T-helper 1 cell (primary cell): ENCODE data around the gene GRIK4.

Experiments
- DNase-seq, 5 donors: peaks; one replicate each; pipeline ENCODE4 v3.0.0-alpha.2; 2012 to 2020

The GRIK4 gene

DNA sequence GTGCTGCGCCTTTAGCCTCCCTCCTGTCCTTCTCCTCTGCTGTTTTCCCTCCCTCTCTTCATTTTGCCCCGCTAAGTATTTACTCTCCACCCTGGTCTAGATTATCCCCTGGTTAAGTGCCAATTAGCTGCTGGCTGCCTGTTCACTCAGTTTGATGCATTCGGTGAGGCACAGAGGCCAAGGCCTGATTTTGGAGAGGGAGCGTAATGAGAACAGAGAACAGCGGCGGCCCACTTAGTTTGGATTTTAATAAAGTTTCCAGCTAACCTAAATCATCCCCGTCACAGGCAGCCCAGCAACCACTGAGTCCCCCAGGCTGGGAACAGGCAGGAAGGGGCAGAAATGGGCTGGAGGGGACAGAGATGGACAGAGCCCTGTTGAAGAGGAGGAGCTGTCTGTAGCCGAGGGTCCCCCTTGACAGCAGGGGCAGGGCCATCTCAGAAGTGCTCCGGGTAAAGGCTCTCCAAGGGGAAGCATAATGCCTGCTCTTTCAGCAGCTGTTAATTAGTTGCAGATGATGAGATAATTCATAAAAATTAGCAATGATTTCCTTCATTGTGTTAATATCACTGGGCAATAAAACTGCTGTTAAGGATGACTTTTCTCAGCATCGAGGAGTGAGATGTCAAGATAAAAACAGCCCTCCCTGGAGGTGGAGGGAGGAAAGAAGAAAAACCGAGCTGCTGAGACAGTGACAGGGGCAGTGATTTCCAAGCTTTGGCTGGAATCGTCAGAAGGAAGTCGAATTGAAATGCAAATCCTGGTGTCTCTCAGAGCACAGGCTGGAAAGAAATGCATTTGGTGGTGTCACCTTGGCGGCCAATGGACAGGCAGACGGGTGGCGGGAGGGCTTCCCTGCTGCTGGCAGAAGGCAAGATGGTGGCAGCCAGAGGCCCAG, 170.1 kb downstream of the GRIK4 start:
- DNase-seq = no peak

DNA sequence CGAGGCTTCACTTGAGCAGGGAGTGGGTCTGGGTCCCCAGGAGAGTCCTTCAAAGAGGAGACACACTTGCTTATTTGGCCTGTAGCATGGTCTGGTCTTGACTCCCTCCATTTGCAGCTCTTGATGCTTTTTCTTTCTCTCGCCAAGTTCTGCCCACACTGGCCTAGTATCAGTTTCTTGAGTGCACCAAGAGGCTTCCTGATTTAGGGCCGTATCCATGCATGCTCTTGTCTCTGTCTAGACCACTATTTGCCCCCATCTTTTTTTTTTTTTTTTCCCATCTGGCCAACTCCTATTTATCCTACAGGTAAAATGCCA, 170.7 kb downstream of the GRIK4 start:
- no peak for DNase-seq

DNA sequence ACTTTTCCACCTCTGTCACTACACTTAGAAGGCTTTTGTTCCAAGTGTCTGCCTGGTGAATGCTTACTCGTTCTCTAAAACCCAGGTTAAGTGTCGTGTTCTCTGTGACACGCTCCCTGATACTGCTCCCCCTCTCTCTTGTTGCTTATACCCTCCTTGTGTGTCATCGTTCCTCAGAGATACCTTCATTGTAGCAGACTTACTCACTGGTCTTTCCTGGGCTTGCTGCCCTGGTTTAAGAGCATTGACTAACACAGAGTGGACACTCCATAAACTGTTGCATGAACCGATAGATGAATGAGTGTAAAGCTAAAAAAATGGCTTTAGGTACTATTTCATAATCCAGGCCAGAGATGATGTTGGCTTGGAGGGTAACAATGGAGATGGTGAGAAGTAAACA, 171.3 kb downstream of the GRIK4 start:
- DNase-seq = no peak

DNA sequence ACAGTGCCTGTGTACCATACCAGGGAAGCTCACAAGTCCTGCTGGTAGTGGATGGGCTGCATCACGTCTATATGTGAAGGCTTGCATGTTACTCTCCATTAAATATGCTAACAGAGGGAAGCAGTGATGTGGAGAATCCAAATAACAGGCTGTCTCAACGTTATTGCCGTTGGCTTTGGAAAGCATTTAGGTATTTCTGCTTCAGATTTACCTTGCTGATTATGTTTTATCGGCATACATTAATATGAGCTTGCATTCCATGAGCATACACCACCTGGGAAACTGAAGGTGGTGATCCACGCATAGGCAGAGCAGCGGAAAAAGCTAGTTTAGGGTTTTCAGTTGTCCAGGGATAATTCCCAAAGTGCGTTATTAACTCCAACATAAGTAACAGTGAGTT, 175.0 kb downstream of the GRIK4 start:
- DNase-seq = no peak

DNA sequence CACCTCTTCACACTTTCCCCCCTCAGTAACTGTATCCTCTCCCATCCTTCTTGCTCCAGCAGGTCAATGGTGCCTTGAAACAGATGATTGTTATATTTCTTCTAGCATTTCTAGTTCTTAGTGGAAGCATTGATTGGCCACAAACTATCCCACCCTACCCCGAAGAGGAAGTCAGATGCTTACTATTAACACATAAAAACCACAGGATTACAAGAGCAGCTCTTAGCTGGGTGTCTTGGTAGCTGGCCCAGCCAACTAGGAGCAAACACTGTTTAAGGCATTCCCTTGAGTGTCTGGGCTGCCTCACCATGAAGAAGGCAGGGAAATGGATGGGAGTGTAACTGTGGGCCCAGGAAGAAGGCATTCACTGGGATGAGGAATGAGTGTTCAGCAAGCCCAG, 176.6 kb downstream of the GRIK4 start:
- no peak for DNase-seq

DNA sequence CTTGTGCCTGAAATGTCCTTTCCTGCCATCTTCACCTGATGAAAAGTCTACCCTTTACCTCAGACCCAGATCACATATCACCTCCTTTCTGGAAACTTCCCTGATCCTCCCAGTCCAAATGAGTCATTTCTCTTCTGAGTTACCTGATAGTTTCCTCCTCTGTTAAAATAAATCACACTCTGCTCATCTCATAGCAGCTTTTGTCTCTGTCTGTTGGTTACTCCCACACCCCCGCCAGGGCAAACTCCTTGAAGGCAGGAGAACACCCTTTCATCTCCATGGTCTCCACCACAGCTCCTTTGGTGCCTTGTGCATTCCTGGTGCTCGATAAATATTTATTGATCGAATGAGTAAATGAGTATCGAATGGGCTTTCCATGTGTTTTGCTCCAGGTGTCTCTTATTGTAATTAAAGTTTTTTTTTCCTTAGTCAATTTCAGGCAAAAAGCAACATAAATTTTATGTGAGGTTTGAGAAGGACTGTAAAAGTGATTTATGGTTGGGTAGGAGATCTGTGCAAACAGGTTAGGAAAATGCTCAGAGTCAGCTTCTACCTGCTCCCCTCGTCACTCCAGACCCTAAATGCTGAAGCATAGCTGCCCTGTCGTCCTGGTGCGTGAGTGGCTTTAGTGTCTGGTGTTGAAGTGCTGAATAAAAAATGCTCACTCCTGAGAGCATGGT, 178.2 kb downstream of the GRIK4 start:
- no peak for DNase-seq

DNA sequence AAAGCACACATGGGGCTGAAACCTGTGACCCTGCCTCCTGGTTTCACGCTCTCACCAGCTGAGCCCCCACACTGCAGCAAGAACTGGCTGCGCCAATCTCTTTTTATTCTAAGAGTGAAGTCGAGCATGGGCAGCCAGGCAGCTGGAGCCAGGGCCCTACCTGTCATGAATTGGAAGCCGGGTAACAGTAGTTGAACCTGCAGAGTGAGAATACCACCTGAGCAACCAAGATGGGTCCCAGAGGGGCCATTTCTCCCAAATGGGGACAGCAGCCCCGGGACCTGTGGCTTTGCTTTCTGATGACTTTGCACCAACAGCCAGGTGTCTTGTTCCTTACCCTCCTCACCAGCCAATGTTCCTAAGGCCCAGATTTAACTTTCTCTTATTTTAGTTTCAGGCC, 178.9 kb downstream of the GRIK4 start:
- DNase-seq = no peak

DNA sequence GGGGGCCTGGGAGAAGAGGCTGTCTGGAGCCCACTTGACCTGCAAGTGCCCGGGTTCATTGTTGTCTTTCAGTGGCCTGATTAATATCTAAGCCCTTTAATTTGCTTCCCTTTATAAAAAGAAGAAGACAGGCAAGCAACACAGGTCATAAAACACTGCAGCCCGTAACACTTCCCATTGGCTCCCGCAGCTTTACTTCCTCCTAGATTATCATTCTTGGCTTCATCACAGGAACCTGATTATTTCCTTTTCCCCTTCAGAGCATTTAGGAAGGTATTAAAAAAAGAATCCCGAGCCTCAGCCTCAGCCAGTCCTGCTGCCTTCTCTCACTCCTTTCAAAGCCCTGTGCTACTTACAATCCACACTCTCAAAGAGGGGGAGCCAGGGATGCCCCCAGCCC, 183.2 kb downstream of the GRIK4 start:
- no peak for DNase-seq

DNA sequence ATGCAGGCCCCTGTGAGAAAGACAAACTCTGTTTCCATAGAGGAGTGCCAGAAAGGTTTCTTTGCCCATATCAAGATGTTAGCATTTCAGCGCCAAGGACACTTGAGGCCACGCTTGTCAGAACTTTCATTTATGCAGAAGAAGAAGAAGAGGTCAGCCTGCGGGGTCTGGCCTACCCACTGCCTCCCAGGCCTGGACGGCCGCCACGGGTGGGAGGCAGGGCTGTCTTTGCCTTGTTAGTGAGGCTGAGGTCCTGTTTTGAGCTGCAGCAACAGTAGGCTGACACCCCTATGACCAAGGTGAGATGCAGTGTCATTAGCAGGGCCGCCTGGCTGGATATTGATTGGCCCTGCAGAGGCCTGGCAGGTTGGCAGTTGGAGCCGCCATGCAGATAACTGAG, 183.9 kb downstream of the GRIK4 start:
- no peak for DNase-seq

DNA sequence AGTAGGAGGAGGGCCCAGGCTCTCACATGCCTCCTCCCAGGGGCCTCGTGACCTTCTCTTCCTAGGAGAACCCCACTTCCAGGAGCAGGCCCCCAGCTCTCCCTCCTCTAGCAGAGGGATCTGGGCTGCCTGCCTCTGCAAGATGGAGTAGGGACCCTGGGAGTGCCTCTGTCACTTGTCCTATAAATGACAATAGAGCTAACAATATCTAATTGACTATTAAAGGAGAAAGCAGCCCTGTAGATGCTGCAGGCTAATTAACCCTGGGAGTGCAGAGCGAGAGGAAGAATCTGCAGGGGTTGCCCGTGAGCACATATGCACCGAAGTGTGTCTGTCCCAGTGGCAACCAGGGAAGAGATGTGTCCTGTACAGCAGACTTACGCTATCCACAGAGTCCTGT, 184.4 kb downstream of the GRIK4 start:
- DNase-seq = no peak

DNA sequence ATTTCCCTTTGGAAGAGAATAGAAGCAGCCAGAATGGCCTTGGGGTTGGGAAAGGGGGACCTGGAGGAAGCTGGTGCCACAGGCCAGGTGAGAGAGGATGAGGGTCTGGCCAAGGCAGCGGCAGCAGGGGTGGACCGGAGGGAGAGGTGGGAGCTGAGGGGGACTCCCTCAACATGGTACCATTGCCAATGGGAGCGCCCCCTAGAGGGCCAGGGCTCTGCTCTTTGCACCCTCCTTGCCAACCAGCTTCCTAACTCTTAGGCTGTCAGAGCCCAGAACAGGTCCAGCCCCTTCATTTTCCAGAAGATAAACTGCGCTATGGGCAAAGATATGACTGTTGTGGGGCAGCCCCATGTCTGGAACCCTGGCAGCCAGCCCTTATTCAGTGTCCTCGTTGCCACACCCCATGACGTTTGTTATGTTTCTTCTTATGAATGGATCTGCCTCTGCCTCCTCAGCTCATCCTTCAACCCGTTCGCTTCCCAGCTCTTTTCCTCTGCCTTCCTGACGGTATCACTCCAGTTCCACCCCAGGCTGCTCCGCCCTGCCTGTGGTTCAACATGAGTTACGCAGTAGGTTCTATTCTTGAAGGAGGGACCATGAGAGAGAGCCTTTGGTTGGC, 185.2 kb downstream of the GRIK4 start:
- DNase-seq = no peak

DNA sequence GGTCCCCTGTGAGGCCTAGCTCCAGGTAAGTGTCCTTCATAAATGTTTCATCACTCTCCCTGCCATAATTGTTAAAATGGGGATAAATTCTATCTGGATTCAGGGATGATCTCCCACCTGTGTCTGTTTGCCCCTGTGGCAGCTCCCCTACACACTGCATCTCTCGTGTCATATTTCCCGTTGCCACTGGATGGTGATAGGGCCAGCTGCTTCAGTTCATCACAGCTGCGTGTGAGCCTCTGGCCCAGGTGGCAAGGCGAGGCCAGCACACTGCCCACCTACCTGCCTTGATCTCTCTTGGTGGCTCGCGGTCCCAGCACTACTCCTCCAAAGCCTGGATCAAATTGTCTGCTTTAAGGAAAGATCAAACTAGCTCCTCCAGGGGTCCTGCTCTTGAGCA, 187.4 kb downstream of the GRIK4 start:
- no peak for DNase-seq

DNA sequence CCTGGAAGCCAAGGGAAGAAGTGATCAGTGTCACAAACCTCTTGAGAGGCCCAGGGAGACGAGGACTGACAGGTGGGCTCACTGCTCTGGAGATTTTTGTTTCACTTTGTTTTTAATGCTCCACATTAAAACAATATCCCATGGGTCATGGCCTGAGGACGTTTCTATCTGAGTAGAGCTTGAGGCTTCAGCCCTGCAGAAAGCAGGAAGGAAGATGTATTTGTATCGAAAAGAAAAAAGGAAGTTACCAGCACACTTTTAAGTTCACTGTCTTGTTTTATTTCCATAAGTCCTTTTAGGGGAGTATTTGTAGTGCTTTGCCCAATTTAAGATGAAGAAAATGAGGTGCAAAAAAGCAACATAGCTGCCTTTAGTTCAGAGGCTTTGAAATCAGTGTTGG, 191.1 kb downstream of the GRIK4 start:
- DNase-seq = no peak

DNA sequence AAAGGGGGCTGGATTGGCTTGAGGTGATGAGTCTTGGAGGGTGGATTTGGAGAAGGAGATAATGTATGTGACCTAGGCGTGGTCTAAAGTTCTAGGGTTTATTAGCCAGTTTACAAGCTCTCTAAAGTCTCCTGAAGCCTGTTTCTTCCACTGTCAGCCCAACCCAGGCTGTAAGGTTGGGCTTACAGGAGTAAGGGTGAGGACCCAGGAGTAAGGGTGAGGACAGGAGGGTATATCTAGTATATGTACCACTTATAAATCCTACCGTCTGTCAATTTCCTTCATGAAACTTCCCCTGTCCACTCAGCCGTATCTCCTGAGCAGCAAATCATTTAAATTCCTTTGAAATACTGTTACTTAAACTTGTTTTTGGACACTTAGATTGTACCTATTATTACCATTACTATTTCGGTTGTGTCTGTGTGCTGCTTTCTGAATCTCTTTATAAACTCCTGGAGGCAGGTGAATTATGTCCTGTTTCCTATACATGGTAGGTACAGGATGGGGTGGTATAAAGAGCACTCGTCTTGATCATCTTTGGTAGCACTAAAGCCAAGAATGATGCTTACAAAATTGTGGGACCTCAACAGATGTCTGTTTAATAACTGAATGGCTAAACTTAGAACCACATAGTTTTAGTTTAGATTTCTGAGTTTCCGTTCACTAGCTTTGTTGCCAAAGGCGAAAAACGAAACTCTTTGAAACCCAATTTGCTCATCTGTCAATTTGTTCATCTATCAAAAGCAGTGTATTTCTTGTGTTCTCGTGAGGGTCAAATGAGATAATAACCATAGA, 192.0 kb downstream of the GRIK4 start:
- DNase-seq = no peak

DNA sequence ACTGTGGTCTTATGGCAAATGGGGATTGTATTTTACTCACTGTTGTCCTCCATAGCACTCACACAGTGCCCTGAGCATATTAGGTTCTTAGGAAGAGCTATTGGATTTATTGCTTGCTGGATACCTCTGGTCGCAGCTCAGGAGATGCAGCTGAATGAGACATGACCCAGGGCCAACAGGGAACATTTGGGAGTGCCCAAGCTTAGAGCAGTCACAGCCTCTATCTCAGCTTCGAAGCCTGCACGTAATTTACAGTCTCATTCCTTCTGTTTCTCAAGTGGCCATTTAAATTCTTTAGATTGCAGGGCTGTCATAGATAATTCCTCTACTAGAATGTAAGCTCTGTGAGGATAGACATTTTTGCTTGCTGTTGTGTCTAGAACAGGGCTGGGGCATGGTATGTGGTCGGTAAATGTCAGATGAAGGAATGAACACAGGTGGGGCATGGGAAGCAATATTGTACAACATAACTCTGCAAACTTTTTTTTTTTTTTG, 192.8 kb downstream of the GRIK4 start:
- DNase-seq = no peak

DNA sequence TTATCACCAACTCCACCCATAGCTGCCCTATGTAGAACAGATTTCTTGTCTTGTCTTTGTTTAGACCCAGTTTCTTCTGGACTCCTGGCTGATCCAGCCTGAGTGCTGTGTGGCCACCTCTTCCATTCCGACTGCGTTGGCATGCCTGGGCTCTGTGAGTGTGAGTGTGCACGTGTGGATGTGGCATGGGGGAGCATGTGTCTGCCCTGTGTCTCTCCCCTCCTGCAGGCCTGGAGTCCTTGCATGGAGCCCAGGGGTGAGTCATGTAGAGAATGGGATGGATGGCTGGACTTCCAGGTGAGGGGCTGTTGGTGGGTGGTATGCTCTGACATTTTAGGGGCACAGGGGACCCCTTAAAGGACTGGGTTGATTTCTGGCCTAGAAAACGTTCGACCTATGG, 194.7 kb downstream of the GRIK4 start:
- no peak for DNase-seq

DNA sequence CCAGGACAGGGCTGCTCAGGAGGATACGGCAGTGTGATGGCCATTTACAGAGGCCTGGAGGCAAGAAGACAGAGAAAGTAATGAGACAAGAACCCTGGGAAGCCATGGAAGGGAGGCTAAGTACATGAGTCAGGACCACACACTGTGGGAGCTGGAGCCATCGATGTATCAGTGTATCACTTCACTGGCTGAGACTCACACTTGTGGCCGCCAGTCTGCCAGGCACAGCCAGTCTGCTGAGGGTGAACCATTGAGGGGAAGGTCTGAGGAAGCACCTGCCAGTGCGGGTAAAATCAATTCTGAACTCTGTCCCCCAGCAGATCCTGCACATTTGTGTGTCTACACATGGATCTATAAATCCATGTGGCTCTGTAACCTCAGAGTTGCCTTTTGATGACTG, 195.6 kb downstream of the GRIK4 start:
- no peak for DNase-seq

DNA sequence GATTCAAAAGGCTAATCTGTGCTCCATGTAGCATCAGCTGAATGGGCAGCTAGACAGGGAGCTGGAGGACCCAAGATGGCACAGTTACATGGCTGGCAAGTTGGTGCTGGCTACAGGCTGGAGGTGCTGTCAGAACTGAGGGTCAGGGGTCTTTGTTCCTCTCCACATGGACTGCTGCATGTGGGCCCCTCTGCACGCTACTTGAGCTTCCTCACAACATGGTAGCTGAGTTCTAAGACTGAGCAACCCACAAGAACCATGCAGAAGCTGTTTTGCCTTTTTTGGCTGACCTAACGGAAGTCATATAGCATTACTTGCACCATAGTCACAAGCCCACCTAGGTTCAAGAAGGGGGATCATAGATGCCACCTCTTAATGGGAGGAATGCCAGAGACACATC, 196.1 kb downstream of the GRIK4 start:
- DNase-seq = no peak

DNA sequence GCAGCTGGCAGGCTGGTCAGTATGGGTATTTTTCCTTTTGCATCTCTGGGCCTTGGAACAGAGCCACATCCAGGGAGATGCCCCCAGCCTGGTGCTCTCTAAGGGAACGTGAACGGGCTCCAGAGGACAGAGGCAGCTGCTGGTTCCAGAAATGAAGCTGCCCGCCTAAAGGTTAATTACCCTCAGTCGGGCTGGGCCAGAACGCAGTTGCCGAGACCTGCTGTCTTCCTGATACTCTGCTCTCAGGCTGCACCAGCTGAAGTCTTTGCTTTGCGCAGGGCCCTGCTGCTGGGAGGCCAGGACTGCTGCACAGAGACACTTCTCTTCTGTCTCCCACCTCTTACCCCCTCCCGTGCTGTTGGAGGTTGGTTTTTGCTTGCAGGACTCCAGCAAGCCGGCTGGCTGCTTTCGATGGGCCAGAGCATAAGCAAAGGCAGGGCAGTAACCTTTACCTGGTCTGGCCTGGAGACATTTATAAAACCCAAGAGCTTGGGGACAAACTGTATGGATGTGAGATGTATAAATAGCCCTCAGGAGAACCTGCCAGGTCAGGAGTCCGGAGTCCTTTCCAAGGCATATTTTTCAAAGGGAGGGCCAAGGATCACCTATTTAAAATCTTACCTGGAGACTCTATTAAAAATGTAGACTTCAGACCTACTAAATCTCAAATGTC, 197.1 kb downstream of the GRIK4 start:
- DNase-seq = no peak

DNA sequence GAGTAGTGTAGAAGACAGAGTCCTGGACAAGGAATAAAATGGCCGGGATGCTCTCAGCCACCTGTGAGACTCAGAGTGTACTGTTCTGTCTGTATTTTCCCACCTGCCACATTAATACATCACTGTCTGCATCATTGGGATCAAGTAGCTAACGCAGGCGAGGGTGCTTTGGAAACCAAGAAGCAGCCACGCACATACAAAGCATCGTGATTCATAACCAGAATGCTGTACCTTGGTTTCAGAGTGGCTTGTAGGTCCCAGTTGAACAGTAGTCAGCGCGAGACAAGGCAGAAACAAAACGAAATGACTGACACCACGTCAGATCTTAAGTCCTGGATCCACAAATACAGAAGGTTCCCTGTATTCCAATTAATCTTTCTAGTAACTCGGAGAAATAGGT, 198.3 kb downstream of the GRIK4 start:
- DNase-seq = no peak

DNA sequence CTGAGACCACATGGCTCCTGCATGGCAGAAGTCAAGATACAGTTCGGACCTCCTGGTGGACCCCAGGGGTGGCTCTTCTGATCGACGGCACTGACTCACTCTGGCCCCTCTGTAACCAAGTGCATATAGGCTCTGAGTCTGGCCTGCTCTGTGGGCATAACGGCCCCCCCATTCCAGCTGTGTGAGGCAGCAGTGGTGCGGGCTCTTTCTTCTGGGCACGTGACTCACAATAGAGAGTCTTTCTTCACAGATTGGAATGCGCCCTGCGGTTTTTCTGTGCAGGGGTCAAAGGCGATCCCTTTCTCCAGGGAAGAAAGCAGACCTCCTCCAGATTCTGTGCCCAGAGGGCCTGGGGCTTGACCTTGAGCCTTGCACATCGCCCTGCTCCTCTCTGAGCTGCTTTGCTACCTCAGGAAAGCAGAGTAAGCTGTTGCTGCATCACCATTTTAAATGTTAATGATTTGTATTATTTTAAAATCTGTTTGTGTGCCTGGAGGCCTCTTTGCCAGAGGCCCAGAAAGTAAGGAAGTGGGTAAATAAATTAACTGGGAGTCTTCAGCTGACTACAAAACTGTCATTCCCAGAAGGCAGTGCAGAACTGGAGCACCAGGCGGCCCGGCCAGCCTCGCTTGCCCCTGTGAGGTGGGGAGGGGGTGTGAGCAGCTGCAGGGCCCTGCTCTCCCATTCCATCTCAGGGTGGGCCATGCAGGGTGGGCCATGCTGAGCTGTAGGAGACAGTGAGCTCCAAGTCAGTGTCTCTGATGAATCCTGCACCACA, 199.0 kb downstream of the GRIK4 start:
- no peak for DNase-seq

DNA sequence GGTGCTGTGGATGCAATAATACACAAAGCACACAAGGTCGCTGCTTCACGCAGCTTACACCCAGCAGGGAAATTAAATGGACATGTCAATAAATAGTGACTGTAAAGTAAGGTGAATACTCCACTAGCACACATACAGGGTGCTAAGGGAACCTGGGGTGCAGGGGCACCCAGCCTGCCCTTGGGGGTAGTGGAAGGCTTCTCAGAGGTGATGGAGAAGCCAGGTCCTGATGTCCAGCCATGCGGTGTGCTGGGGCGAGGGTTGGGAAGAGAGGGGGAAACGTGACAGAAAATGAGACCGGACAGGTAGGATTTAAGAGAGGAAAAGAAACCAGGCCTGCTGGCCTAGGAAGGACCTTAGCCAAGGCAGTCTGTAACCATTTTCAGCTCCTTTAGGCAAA, 200.5 kb downstream of the GRIK4 start:
- DNase-seq = no peak
